Endothelial cell of umbilical vein (primary cell): Measurements from ENCODE around the gene AFG3L2. TPM values are rescaled to one million over a fixed set of nuclear protein-coding genes. Genes with fewer than 3 reads are reported as not detected.

ENCODE experiments used
- BruUV-seq: library from RNA; stranded (reverse); fragments of 400-500 nt; replicated peaks from 2 replicates; lab custom pipeline; 2021; lab: Mats Ljungman, UMichigan
- CTCF ChIA-PET: fragments of 300-600, 350-600 bp; sonication (Branson Sonifier 250); formaldehyde crosslinking; loops from one replicate; lab custom pipeline; 2021; ENCODE audit warnings: antibody characterized with exemption, inconsistent platforms; lab: Charles Lee
- POLR2A ChIA-PET: fragments of 300-600, 350-600 bp; sonication (Branson Sonifier 250); formaldehyde crosslinking; loops from one replicate; lab custom pipeline; 2021; ENCODE audit warnings: antibody characterized with exemption, inconsistent platforms; lab: Charles Lee
- DNase-seq: peaks from one replicate; pipeline ENCODE4 v3.0.0-alpha.2; 2011; ENCODE audit warnings: low read depth, low spot score
- FAIRE-seq: peaks from 2 replicates; lab custom pipeline; 2011; peaks lifted over from hg19 to GRCh38; lab: Jason Lieb, UNC
- H2AFZ ChIP-seq: 2 replicates; pipeline ENCODE4 v1.6.0; 2012; ENCODE audit warnings: low read depth, low read length, control low read depth, inconsistent platforms
- H3K27ac ChIP-seq: 2 replicates; pipeline ENCODE4 v1.5.1; 2011; ENCODE audit warnings: low read depth, mild to moderate bottlenecking, control low read depth, low read length, moderate library complexity; ENCODE audit not compliant: insufficient read depth
- H3K27me3 ChIP-seq, 2 experiments: 2 replicates each; pipeline versions ENCODE4 v1.6.0 to v1.6.1; 2011; ENCODE audit warnings: low read length in 2 of 2, mixed read lengths in 1 of 2; ENCODE audit not compliant: control insufficient read depth in 2 of 2, insufficient read depth in 2 of 2
- H3K36me3 ChIP-seq, 2 experiments: 2 replicates in 1 of 2; 3 replicates in 1 of 2; pipeline ENCODE4 v1.5.1; 2011; ENCODE audit warnings: low read length in 2 of 2, mild to moderate bottlenecking in 1 of 2, moderate library complexity in 1 of 2; ENCODE audit not compliant: control insufficient read depth in 2 of 2, insufficient read depth in 2 of 2; ENCODE audit errors: extremely low read depth in 1 of 2
- H3K4me1 ChIP-seq: 3 replicates; pipeline ENCODE4 v1.5.1; 2011; ENCODE audit warnings: mild to moderate bottlenecking, low read length; ENCODE audit not compliant: control insufficient read depth, insufficient read depth; ENCODE audit errors: extremely low read depth
- H3K4me2 ChIP-seq: 2 replicates; pipeline ENCODE4 v1.6.1; 2011; ENCODE audit warnings: low read length, control low read depth, mixed read lengths; ENCODE audit not compliant: insufficient read depth
- H3K4me3 ChIP-seq, 3 experiments: fragments of 200-600 bp in 1 of 3; sonication (generic), shearing (Covaris generic) in 1 of 3; replicated peaks in 1 of 3; 2 replicates each; pipeline ENCODE4 v1.5.1; 2011 to 2016; ENCODE audit warnings: control low read depth in 3 of 3, low read length in 3 of 3, mild to moderate bottlenecking in 2 of 3, inconsistent platforms in 1 of 3, low read depth in 1 of 3, moderate library complexity in 1 of 3; ENCODE audit not compliant: insufficient read depth in 1 of 3
- H3K79me2 ChIP-seq: 2 replicates; pipeline ENCODE4 v1.6.0; 2012; ENCODE audit warnings: low read length, inconsistent platforms; ENCODE audit not compliant: control insufficient read depth, insufficient read depth
- H3K9ac ChIP-seq: replicated peaks from 2 replicates; pipeline ENCODE3; 2011; ENCODE audit warnings: low read length, control low read depth; ENCODE audit not compliant: insufficient read depth; ENCODE audit errors: extremely low read depth
- H3K9me1 ChIP-seq: replicated peaks from 3 replicates; pipeline ENCODE4 v1.6.0; 2011; ENCODE audit warnings: mild to moderate bottlenecking, low read length; ENCODE audit not compliant: control insufficient read depth, insufficient read depth; ENCODE audit errors: extremely low read depth
- H3K9me3 ChIP-seq: replicated peaks from 2 replicates; pipeline ENCODE4 v1.5.1; 2012; ENCODE audit warnings: low read length, inconsistent platforms; ENCODE audit not compliant: control insufficient read depth, insufficient read depth
- H4K20me1 ChIP-seq: replicated peaks from 2 replicates; pipeline ENCODE3; 2011; ENCODE audit warnings: mild to moderate bottlenecking, low read length; ENCODE audit not compliant: control insufficient read depth, insufficient read depth; ENCODE audit errors: extremely low read depth
- CTCF ChIP-seq, 2 donors: IDR thresholded peaks; 1 replicate in 1 of 2; 2 replicates in 1 of 2; pipeline ENCODE4 v1.5.1; 2011; ENCODE audit warnings: low read length in 2 of 2, mild to moderate bottlenecking in 2 of 2, moderate library complexity in 2 of 2, control low read depth in 1 of 2, inconsistent platforms in 1 of 2, low read depth in 1 of 2; ENCODE audit not compliant: insufficient read depth in 1 of 2; ENCODE audit errors: extremely low read depth in 1 of 2
- EZH2 ChIP-seq: IDR thresholded peaks from 2 replicates; pipeline ENCODE4 v1.6.1; 2012; ENCODE audit warnings: borderline replicate concordance, low read depth, mild to moderate bottlenecking, moderate library complexity, low read length, inconsistent platforms; ENCODE audit not compliant: severe bottlenecking
- FOS ChIP-seq: IDR thresholded peaks from 2 replicates; pipeline ENCODE4 v1.6.1; 2011; ENCODE audit warnings: mild to moderate bottlenecking, low read length, moderate library complexity, borderline replicate concordance; ENCODE audit not compliant: insufficient read depth
- GATA2 ChIP-seq: IDR thresholded peaks from 2 replicates; pipeline ENCODE4 v1.7.0; 2011; ENCODE audit warnings: low read depth, mild to moderate bottlenecking, moderate library complexity, mixed read lengths, low read length; ENCODE audit not compliant: insufficient read length, insufficient read depth
- JUN ChIP-seq: IDR thresholded peaks from 2 replicates; pipeline ENCODE4 v1.6.1; 2011; ENCODE audit warnings: borderline replicate concordance, low read depth; ENCODE audit not compliant: insufficient read length, insufficient read depth
- MAX ChIP-seq: IDR thresholded peaks from 2 replicates; pipeline ENCODE4 v1.6.1; 2011; ENCODE audit not compliant: insufficient read depth, insufficient read length
- MYC ChIP-seq: IDR thresholded peaks from one replicate; pipeline ENCODE4 v1.6.1; 2011; ENCODE audit warnings: mild to moderate bottlenecking, low read depth, low read length
- POLR2A ChIP-seq: IDR thresholded peaks from 2 replicates; pipeline ENCODE4 v1.6.1; 2012; ENCODE audit warnings: low read depth, mild to moderate bottlenecking, control low read depth, low read length
- POLR2AphosphoS5 ChIP-seq: IDR thresholded peaks from 2 replicates; pipeline ENCODE4 v1.6.1; 2012; ENCODE audit warnings: low read depth, mild to moderate bottlenecking, control low read depth, low read length, moderate library complexity; ENCODE audit not compliant: insufficient read depth
- dilution Hi-C: fragments of 300-500 bp; cut with MboI; formaldehyde crosslinking; loops from one replicate; pipeline ENCODE4 v1.15.0; 2019; ENCODE audit warnings: low sequenced_read_pairs; ENCODE audit not compliant: extremely low pct_ligation_motif_present
- intact Hi-C: fragments of 100-400 bp; cut with micrococcal nuclease; formaldehyde crosslinking; loops from one replicate; pipeline ENCODE4 v1.10.0; 2022
- polyA plus RNA-seq, 4 experiments: library from polyadenylated mRNA; depleted of rRNA in 3 of 4; stranded (reverse) in 3 of 4; unstranded in 1 of 4; fragments of >200 nt; gene quantifications; 2 replicates each; pipeline versions ENCODE4 v1.2.1 to v1.2.3, GENCODE V29; 2011 to 2012; ENCODE audit warnings: missing spikeins in 1 of 4
- total RNA-seq: library from RNA; stranded (reverse); gene quantifications from 2 replicates; pipeline ENCODE4 v1.2.3, GENCODE V29; 2021

The AFG3L2 gene
- total and polyA plus RNA-seq, 2 donors (not counting 3 experiments of a cell fraction or from before 2014, with no cell fraction given) = 19.3 to 42.4 TPM

DNA sequence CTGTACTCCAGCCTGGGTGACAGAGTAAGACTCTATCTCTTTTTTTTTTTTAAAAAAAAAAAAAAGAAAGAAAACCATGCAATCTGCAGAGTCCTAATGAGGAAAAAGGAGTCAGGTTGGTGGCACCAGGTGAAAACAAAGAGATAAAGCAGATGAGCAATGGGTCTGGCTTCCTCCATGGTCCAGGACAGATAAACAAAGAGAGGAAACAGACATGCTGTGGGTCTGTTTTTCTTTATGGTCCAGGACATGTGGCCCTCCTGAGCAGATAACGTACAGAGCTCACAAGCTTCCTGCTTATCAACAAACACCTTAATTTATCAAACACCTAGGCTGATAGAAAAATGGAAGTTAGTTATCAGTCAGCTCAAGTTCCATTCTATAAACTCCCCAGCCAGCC, 93.4 kb downstream of the AFG3L2 start:
- no peaks in the 10 kb centered on the region for H3K27me3 ChIP-seq
- dilution Hi-C loops = no loop called here
- H3K4me2 ChIP-seq = no peak overlapping the region
- TF ChIP-seq CTCF (IDR thresholded peaks at IDR 0.05; ENCODE audit: extremely low read depth in 1 of 2, insufficient read depth in 1 of 2, low read depth in 1 of 2, low read length in 2 of 2) (no peak), MAX (no peak), MYC (no peak), FOS (no peak), POLR2A (no peak), GATA2 (no peak), EZH2 (no peak), JUN (no peak), POLR2AphosphoS5 (no peak)
- H3K9me3 ChIP-seq = no peaks in the 10 kb centered on the region
- H3K4me1 ChIP-seq = peaks cover 28% of the 10 kb centered on the region
- CTCF ChIA-PET = interaction anchor here (0.6 to 7.7 kb wide), 11 partner anchors 11 to 70 kb away, joined by 3 to 102 read pairs (median 7); partner anchors contain the start of gene TUBB6
- FAIRE-seq (no peak), DNase-seq (no peak)
- H3K9ac ChIP-seq = no peak overlapping the region
- H4K20me1 ChIP-seq = no peaks in the 10 kb centered on the region
- intact Hi-C loops = loop anchor here (10.0 kb wide), 1 partner anchor 371 kb away; the partner anchor contains the start of gene SPIRE1
- POLR2A ChIA-PET = interaction anchor here (1.1 to 1.9 kb wide), 3 partner anchors 12 to 31 kb away, joined by 3 to 11 read pairs (median 4); partner anchors contain the start of gene TUBB6
- no peaks in the 10 kb centered on the region for H3K79me2 ChIP-seq
- no TSS peak for BruUV-seq
- H3K27ac ChIP-seq = no peak overlapping the region
- H3K36me3 ChIP-seq = no peaks in the 10 kb centered on the region
- no peak overlapping the region for H2AFZ ChIP-seq
- H3K9me1 ChIP-seq = no peaks in the 10 kb centered on the region
- H3K4me3 ChIP-seq = no peak overlapping the region
